ENCODE results near the gene LRRC31.

Gene LRRC31

GRCh38 chr3:169863458-169863899 lies 6.3 kb downstream of the LRRC31 start:
- DNase-seq (ENCODE audit: low read depth) = peak; percentile 17

GRCh38 chr3:169861871-169862270 lies 7.9 kb downstream of the LRRC31 start:
- no peak for DNase-seq (ENCODE audit: low read depth)

- DNase-seq (ENCODE audit: low read depth) = no peak
Measured at GRCh38 chr3:169857811-169858210, 11.9 kb downstream of the LRRC31 start.

GRCh38 chr3:169855514-169855913 lies 14.2 kb downstream of the LRRC31 start:
- DNase-seq (ENCODE audit: low read depth) = no peak

- no peak for DNase-seq (ENCODE audit: low read depth)
Measured at GRCh38 chr3:169850618-169851017, 19.1 kb downstream of the LRRC31 start.

- DNase-seq (ENCODE audit: low read depth) = no peak
Measured at GRCh38 chr3:169848741-169849140, 21.0 kb downstream of the LRRC31 start.

- no peak for DNase-seq (ENCODE audit: low read depth)
Measured at GRCh38 chr3:169847896-169848295, 21.8 kb downstream of the LRRC31 start.

- no peak for DNase-seq (ENCODE audit: low read depth)
Measured at GRCh38 chr3:169846458-169847193, 23.1 kb downstream of the LRRC31 start.

GRCh38 chr3:169842960-169843359 lies 26.8 kb downstream of the LRRC31 start:
- DNase-seq (ENCODE audit: low read depth) = no peak

GRCh38 chr3:169841171-169841570 lies 28.6 kb downstream of the LRRC31 start:
- DNase-seq (ENCODE audit: low read depth) = no peak

GRCh38 chr3:169838511-169839030 lies 31.2 kb downstream of the LRRC31 start:
- no peak for DNase-seq (ENCODE audit: low read depth)

GRCh38 chr3:169836942-169837275 lies 32.8 kb downstream of the LRRC31 start:
- DNase-seq (ENCODE audit: low read depth) = no peak

- DNase-seq (ENCODE audit: low read depth) = no peak
Measured at GRCh38 chr3:169836078-169836941, 33.4 kb downstream of the LRRC31 start.

GRCh38 chr3:169835533-169835932 lies 34.2 kb downstream of the LRRC31 start:
- DNase-seq (ENCODE audit: low read depth) = no peak

- DNase-seq (ENCODE audit: low read depth) = no peak
Measured at GRCh38 chr3:169827712-169828111, 42.0 kb downstream of the LRRC31 start.

GRCh38 chr3:169825316-169825715 lies 44.4 kb downstream of the LRRC31 start:
- DNase-seq (ENCODE audit: low read depth) = no peak

- no peak for DNase-seq (ENCODE audit: low read depth)
Measured at GRCh38 chr3:169822983-169823382, 46.8 kb downstream of the LRRC31 start.

- no peak for DNase-seq (ENCODE audit: low read depth)
Measured at GRCh38 chr3:169822540-169822939, 47.2 kb downstream of the LRRC31 start.

- DNase-seq (ENCODE audit: low read depth) = no peak
Measured at GRCh38 chr3:169822091-169822490, 47.6 kb downstream of the LRRC31 start.

GRCh38 chr3:169818316-169818715 lies 51.4 kb downstream of the LRRC31 start:
- no peak for DNase-seq (ENCODE audit: low read depth)

- DNase-seq (ENCODE audit: low read depth) = no peak
Measured at GRCh38 chr3:169815590-169816150, 54.1 kb downstream of the LRRC31 start.

- DNase-seq (ENCODE audit: low read depth) = peak; percentile 20
Measured at GRCh38 chr3:169813757-169814517, 55.8 kb downstream of the LRRC31 start.

All from stimulated activated CD8-positive, alpha-beta memory T cell treated with anti-CD3 and anti-CD28 coated beads, Interleukin-15, amount 100 ng/mL, for 24 hours (primary cell).